Middle frontal gyrus (tissue), 1 donor: ENCODE data around the gene RUNX1.

Source experiments
- DNase-seq: peaks from one replicate; pipeline ENCODE4 v3.0.0-alpha.2; 2015; ENCODE audit warnings: low spot score; ENCODE audit errors: extremely low spot score

Gene RUNX1

DNA sequence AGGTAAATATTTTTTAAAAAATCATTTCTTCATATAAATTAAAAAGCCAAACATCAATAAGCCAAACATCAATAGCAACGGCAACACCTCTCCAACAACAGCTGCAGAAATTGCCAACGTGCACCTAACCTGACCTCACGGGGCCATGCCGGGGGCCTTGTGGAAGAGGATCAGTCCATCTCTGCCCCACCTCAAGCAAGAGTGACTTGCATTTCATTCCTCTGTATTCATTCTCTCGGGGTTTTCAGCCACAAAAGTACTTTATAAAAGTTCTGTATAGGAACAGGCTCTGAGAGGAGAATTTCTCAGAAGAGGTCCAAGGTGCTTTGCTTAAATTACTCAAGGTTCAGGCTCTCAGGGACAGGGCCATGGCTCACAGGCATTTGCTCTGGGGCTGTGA is 100.9 kb downstream of the RUNX1 start:
- DNase-seq = no peak

DNA sequence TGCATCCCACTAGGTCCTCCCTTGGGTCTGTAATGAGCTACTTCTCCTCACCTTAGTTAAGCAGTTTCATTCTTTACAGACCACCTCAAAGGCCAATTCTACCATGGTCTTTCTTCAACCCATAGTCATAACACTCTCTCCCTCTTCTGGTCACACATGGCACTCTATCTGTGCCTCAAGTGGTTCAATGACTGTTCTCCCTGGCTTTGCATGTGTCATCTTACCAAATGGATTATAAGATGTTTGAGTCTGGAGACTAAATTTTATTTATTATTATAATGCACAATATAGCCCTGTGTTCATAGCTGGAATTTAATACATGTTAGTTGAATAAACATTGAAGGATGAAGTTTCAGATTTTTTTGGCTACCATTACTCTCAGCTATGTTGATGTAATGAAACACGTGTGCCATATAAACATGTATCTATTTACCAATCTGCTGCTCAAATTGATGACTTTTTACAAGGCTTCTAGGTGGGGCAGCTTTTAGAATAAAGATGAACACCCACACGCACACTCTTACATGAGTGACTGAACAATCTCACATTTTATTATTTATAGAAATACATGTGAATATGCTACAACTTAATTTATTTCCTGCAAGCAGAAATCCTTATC is 102.1 kb downstream of the RUNX1 start:
- no peak for DNase-seq

DNA sequence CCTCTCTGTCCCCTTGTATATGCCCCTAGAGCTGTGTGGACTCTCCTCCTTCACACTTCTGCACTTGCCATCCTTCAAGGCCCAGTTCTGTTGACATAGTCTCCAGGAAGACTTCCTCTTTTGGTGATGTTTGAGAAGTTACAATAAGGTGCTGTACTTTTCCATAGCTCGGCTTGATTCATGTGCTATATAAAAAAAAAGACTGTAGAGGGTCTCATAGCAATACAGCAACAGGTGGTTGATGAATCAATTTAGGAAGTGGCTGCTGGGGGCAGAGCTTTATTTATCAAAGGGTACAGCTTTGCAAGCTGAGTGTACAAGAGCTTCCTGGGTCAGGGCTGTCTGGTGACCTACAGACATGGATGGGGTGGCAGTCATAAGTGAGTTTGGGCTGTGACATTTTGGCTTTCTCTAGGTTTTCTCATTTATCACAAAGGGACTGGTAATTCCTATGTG is 102.7 kb downstream of the RUNX1 start:
- no peak for DNase-seq

DNA sequence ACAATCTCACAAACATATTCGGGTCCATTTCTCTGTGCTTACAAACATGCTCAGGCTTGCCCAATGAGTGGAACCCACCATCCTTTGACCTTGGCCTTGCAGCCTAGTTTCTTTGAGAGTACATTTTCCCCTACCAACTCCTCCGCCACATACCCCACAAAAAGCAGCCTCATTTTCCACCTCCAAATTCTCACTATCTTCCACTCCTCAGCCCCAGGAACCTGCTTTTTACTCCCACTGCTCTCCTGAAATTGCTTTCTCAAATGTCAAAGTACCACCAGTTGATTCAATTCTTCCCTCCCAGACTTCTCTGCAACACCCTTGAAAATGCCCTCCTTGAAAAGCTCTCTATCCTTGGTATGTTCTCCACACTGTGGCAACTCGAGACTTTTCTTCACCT is 103.8 kb downstream of the RUNX1 start:
- no peak for DNase-seq

DNA sequence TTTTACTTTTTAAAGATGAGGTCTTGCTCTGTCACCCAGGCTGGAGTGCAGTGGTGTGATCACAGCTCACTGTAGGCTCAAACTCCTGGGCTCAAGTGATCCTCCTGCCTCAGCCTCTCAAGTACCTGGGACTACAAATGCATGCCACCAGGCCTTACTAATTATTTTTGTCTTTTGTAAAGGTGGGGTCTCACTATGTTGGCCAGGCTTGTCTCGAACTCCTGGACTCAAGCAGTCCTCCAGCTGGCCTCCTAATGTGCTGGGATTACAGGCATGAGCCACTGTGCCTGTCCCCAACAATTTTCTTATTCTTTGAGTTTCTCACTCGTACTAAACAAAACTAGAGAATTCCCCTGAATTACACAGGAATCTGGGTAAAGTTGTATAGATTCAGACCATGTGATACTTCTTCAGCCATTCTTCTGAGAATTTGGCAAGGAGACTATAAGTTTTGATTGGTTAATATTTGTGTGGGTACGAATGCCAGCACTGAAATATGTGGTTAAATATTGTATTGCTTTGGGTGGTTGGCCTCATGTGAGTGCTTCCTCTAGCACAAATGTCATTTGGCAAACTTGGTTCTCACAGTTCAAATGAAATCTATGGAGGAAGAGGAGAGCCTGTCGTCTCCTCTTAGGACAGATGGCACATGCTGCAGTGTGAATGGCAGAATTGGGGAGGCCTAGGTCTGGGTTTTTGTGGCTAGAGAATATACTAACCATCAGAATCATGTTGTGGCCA is 104.9 kb downstream of the RUNX1 start:
- DNase-seq = no peak

DNA sequence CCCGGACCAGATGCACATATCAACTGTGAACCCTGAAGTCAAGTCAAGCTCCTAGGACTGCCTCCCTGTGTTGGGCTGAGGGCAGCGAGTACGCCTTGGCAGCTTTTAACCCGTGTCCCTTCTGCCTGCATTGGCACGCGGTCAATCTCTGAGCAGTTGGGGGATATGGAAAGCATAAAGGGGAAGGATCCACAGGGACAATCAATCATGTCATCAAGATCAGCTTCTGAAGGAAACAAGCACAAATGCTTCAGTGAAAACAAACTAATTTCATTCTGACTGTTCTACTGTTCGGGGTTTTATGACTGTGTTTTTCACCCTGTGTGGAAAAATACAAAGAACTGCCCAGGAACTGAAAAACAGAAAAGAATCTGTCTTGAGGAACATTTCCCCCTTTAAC is 106.2 kb downstream of the RUNX1 start:
- DNase-seq = no peak

DNA sequence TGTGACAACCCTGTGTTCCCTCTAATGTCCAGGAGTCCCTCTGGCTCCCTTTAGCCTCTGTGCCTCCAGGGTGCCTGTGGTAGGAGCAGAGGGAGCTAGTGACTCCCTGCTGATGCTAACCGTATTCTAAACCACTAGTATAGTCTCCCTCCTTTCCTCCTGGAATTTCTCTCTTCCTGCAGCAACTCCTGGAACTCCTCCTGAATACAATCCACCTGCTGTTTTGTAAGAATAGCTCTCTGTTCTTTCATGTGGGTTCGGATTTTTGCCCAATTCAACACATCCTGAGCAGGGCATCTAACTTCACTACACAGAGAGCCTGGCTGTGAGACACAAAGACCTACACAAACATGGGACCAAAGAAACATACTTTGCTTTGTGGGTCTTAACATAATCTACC is 107.9 kb downstream of the RUNX1 start:
- no peak for DNase-seq

DNA sequence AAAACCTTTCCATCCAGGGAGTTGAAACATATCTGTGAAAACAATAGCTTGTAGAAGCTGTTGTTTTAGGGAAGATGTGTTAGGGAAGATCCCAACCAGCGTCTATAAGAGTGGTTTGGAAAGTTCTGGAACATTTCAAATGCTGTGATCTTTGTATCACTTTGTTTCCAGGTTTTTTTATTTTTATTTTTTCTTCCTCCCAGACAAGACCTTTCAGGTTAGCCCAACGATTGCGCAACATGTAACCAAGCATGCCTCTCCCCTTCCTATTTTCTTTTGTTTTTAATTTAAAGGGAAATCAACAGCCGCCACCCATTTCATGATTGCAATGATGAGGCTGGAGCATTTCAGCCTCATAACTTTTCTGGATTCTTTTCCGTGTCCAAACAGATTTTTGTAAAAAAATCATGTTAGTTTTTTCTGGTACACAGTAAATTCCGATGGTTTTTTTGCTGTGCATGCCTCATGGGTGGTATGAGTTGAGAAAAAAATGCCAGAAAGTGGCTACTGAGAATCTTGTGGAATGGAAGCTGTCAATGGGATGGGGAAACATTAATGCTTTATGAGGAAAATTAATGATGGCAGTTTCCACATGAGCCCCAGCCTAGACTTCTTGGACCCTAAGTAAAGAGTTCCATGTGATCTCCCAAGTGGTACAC is 109.3 kb downstream of the RUNX1 start:
- DNase-seq = no peak

DNA sequence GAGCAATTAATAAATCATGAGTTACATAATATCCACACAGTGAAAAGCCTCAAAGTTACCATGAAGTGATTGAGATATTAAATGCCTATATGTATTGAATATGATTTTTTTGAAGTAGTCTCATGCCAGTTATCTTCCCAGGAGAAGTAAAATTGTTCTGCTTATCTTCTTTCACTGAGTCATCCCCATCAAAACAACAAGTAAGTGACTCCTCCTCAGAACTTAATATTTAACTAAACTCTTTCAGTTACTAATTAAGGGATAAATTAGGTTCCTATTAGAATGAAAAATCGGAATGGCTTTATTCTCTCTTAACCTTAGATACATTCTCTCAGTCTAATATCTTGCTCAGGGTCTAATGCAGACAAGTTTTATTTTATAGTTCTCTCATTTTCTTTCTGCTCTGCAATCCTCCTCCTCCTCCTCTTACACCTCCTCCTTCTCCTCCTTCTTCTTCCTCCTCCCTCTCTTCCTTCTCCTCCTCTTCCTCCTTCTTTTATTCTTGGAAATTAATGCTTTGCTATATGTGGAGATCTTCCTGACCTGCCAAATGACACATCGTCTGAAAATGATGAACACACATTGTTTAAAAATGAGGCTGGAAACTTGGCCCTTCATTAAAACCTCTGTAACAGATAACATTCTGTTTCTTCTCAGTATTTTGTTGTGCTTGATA is 110.9 kb downstream of the RUNX1 start:
- DNase-seq = no peak

DNA sequence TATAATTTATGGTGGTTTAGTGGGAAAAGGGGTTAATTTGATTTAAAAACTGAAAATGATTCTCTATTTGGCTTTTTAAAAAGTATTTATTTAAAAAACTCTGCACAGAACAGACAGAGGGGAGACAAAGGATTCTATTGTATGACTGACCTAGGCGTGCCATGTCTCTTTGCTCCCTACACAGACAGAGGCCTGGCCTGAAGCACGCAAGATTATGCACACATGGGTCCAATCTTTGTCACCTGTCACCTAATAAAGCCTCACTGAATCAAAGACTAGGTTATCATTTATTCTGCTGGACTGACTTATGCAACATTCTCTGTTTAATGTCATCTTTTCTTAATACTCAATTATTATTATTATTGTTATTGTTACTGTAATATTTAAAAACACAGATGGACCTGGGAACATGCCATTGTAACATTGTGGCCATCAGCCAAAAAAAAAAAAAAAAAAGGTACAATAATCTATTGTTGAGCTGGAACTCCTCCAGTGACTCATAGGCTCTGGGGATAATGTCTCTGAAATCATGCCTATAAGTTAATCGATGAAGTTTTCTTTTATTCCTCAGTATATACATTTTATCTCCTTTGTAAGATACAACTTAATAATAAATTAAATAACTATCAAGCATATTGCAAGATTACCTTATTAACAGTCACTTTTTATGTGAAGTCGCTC is 112.1 kb downstream of the RUNX1 start:
- DNase-seq = no peak

DNA sequence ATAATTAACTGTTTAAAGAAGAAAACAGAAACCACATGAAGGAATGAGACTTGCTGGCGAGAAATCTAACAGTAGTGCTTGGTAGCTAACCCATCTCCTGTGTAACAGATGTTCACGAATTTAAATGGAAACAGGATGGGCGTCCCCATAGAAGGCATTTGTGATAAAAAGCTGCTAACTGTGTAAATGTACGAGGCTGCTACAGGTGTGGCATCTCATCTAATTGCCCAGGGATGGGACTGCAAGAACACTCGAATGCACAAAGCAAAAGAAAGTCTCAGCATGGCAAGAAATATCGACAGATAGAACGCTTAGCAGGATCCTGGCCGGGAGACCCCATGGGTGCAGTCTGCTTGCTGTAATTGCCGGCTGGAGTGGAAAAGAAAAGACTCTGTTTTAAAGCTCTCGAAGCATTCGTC is 112.7 kb downstream of the RUNX1 start:
- no peak for DNase-seq

DNA sequence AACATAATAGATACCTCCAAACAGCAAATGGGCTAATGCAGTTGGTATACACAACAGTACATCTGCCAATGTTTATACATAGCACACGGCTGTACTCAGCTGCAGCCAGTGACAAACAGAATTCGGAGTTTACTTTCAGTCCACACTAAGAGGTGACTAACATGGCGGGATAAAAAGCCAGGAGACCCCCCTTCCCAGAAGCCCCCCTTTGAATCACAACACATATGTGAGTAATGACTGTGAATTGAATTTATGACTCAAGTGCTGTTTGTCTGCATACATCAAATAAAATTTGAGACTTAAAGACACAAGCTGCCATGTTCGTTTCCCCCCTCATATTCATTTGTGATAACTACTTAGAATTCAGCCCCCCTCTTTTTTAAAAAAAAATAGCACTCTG is 113.2 kb downstream of the RUNX1 start:
- DNase-seq = no peak

DNA sequence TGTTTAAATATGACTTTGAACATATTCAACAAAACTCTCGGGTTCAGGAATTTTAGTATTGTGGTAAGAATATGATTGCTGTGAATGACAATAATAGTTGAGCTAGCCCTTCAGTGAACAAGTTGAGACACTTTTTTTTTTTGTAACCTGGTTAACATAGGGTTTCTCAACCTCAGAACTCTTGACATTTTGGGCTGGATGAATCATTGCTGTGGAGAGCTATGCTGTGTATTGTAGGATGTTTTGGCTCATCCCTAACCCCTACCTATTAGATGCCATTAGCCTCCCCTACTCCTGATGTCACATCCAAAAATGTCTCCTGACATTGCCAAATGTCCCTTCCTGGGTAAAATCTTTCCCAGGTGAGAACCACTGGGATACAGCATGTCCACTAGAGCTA is 113.7 kb downstream of the RUNX1 start:
- DNase-seq = no peak

DNA sequence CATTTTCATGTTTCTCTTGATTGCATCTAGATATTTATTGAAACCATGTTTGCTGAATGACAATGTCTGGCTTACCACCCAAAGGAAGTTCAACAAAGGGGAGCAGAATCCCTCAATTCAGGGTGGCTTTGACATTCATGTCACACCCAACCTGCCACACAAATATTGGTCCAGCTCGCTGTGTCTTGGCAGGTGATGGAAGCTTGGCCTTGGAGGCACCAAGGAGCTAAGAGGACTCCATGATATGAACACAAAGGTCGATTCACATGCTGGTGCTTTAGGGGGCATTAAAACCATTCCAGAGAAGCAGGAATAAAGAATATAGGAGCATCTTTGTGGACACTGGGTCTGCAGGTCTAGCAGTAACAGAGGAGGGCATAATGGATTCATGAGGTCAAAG is 114.8 kb downstream of the RUNX1 start:
- no peak for DNase-seq

DNA sequence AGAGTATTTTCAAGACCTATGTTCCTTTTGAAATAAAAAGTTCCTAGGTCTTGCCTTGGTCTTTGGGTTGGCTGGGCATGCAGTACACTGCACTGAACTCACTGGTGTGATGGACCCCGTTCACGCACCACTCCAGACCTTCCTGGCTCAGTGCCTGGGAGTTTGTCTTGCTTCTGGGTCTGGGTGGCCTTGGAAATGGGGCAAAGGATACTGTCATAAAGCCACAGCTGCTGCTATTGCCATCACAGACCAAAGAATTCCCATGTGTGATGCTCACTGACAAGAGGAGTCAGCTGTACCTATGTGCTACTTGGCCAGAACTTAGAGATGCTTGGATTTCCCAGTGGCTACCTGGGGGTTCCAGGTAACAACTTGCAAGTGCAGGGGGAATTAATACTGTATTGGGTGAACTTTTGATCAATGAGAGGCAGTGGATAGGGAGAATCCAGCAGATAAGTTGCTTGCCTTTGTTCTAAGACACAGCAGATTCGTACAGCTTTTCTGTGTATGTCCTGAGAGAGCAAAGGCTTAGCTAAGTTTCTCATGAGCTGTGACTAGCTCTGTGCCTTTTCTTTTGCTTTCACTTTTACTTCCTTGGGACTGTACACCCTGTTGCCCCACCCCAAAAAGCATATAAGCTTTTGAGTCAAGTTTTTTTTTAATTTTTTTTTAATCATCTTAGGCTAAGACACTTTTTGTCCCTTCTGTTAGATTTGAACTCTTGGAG is 115.3 kb downstream of the RUNX1 start:
- DNase-seq = no peak

DNA sequence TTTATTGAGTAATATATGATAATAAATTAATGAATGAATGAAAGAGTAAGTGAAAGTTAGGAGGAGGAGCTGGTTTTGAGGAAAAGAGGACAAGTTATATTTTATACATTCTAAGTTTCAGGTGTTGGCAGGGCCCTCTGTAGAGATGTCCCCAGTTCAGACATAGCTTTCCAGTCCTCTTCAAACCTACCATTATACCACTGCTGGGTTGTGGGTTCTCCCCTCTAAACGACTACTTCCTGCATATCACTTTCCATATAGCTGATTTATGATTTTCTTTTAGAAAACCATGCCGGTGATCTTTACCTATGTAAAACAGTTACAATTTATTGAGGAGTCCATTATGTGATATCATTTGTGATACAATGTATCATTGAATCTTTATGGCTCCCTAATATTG is 116.9 kb downstream of the RUNX1 start:
- no peak for DNase-seq

DNA sequence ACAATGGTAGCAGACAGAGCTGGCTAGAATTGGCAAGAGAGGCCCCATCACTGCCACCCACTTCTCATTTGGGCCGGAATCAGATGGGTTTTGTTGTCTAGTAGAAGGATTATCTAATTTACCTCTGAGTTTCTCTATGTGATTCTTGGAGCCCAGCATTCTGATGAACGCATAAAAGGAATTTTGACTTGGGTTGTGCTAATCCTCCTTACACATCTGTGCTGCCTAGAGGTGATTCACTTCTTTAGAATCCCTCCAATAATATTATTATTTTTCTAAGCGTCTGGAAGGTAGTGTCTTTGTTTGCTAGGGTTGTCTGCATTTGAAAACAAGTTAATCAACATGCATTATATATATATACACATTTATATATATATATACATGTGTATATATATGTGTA is 118.1 kb downstream of the RUNX1 start:
- no peak for DNase-seq

DNA sequence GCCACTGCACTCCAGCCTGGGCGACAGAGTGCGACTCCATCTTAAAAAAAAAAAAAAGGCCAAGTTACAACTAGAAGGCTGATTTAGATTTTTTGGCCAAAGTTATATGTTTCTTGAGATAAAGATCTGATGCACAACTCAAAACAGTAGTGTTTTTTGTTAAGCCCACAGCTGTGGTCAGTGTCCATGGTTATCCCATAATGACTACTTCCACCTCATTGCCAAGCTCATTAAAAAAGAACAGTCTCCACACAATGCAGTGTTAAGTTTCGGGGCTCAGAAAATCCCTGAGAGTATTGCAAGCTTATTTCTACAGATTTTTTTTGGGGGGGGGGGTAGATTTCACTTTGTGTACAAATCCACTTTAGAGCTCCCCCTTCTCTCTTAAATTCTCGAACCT is 120.5 kb downstream of the RUNX1 start:
- DNase-seq = no peak

DNA sequence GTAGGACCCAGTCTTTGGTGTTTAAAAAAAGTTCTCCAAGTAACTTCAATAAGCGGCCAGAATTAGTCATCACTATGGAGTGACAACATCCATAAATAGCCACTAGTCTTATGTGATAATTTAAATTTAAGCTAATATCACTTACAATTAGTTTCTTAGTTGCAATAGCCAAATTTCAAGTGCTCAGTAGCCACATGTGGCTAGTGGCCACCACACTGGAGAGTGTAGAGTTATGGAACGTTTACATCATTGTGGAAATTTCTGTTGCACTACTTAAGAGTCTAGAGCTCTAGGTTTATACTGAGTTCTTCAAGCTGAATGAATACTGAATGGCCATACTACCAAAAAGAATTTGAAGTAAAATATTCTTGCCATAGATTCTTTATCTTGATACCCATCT is 121.1 kb downstream of the RUNX1 start:
- no peak for DNase-seq

DNA sequence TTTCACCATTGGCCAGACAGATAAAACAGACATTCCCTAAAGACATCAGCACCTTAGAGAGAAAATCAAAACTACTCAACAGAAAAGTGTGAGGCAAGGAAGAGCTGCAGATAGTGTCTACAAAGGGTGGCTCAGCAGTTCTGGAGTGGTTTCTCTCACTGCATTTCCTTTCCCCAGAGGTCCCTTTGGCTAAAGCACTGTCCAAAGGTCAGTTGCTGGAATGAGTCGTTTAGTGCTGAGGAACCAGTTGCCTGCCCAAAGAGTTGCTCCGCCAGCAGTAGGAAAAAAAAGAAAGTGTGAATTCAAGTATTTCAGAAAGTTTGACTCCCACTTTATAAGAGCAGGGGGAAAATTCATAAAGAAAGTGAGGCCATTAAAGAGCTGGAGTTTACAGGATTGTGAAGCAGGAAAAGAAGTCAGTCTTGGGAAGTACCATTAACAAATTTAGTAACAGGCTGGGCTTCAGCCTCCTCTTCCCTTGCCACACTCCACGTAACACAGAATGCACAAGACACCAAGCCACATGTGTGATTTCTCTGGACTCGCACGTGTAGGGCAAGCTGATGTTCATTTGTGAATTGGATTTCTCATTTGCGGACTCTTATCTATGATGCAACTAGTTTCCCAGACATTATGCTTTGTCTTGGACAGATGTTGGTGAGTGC is 122.2 kb downstream of the RUNX1 start:
- no peak for DNase-seq
